GM11168 (cell line): ENCODE measurements around the gene ZNF282.
"Not testable (repeated sequence)": the region's sequence is repeated elsewhere in the genome, so short reads cannot be mapped to it uniquely, and the experiment has no call there.

Source experiments
- in situ Hi-C: fragments of 300-500 bp; cut with MboI; formaldehyde crosslinking; loops from one replicate; pipeline ENCODE4 v1.12.0; 2022; ENCODE audit warnings: low sequenced_read_pairs; ENCODE audit not compliant: unreplicated experiment

ZNF282 gene

GRCh38 chr7:149223176-149223575 lies 27.8 kb downstream of the ZNF282 start:
- in situ Hi-C loops = no loop called here

- in situ Hi-C loops = no loop called here
Measured at GRCh38 chr7:149223761-149224160, 28.4 kb downstream of the ZNF282 start.

GRCh38 chr7:149224352-149224751 lies 29.0 kb downstream of the ZNF282 start:
- in situ Hi-C loops = no loop called here

- in situ Hi-C loops = no loop called here
Measured at GRCh38 chr7:149225106-149225505, 29.8 kb downstream of the ZNF282 start.

GRCh38 chr7:149225656-149226055 lies 30.3 kb downstream of the ZNF282 start:
- in situ Hi-C loops = no loop called here

GRCh38 chr7:149226366-149226765 lies 31.0 kb downstream of the ZNF282 start:
- in situ Hi-C loops = not testable (repeated sequence)

- in situ Hi-C loops = no loop called here
Measured at GRCh38 chr7:149226840-149227494, 31.6 kb downstream of the ZNF282 start.

- in situ Hi-C loops = no loop called here
Measured at GRCh38 chr7:149228831-149229471, 33.6 kb downstream of the ZNF282 start.

- in situ Hi-C loops = no loop called here
Measured at GRCh38 chr7:149229526-149229925, 34.2 kb downstream of the ZNF282 start.

- in situ Hi-C loops = no loop called here
Measured at GRCh38 chr7:149232362-149232761, 37.0 kb downstream of the ZNF282 start.

- in situ Hi-C loops = not testable (repeated sequence)
Measured at GRCh38 chr7:149233655-149234204, 38.4 kb downstream of the ZNF282 start.

GRCh38 chr7:149237502-149237901 lies 42.2 kb downstream of the ZNF282 start:
- in situ Hi-C loops = no loop called here

GRCh38 chr7:149238051-149238450 lies 42.7 kb downstream of the ZNF282 start:
- in situ Hi-C loops = no loop called here

GRCh38 chr7:149239345-149240143 lies 44.2 kb downstream of the ZNF282 start, which contains the start of gene ZNF212:
Gene ZNF212, plus strand, starts transcription at chr7:149239651. Its CDS starts 128 bp downstream, at chr7:149239779.
- in situ Hi-C loops = no loop called here

- in situ Hi-C loops = no loop called here
Measured at GRCh38 chr7:149240637-149241036, 45.3 kb downstream of the ZNF282 start.

- in situ Hi-C loops = no loop called here
Measured at GRCh38 chr7:149241696-149242095, 46.4 kb downstream of the ZNF282 start.

- in situ Hi-C loops = no loop called here
Measured at GRCh38 chr7:149245244-149245643, 49.9 kb downstream of the ZNF282 start.

- in situ Hi-C loops = no loop called here
Measured at GRCh38 chr7:149245744-149246143, 50.4 kb downstream of the ZNF282 start.

- in situ Hi-C loops = no loop called here
Measured at GRCh38 chr7:149248777-149249176, 53.4 kb downstream of the ZNF282 start.

- in situ Hi-C loops = not testable (repeated sequence)
Measured at GRCh38 chr7:149250151-149250550, 54.8 kb downstream of the ZNF282 start.

GRCh38 chr7:149251518-149251917 lies 56.2 kb downstream of the ZNF282 start:
- in situ Hi-C loops = not testable (repeated sequence)
